Activated CD8-positive, alpha-beta memory T cell treated with anti-CD3 and anti-CD28 coated beads for 36 hours (primary cell): ENCODE results near the gene FAM161B. TPM values are rescaled to one million over a fixed set of nuclear protein-coding genes. Genes with fewer than 3 reads are reported as not detected.
"Not testable (repeated sequence)": the region's sequence is repeated elsewhere in the genome, so short reads cannot be mapped to it uniquely, and the experiment has no call there.

Experiments
- CTCF ChIA-PET: fragments of 350-600 bp; sonication (Branson Sonifier 250); formaldehyde crosslinking; loops from one replicate; lab custom pipeline; 2021; ENCODE audit warnings: antibody characterized with exemption; lab: Charles Lee
- POLR2A ChIA-PET: fragments of 350-600 bp; sonication (Branson Sonifier 250); formaldehyde crosslinking; loops from one replicate; lab custom pipeline; 2021; ENCODE audit warnings: antibody characterized with exemption; lab: Charles Lee
- total RNA-seq, 2 experiments: library from RNA; stranded (reverse); gene quantifications; one replicate each; pipeline ENCODE4 v1.2.3, GENCODE V29; 2021

The FAM161B gene
- total RNA-seq, 2 experiments from 2014 or later: 1.2 to 1.4 TPM

DNA sequence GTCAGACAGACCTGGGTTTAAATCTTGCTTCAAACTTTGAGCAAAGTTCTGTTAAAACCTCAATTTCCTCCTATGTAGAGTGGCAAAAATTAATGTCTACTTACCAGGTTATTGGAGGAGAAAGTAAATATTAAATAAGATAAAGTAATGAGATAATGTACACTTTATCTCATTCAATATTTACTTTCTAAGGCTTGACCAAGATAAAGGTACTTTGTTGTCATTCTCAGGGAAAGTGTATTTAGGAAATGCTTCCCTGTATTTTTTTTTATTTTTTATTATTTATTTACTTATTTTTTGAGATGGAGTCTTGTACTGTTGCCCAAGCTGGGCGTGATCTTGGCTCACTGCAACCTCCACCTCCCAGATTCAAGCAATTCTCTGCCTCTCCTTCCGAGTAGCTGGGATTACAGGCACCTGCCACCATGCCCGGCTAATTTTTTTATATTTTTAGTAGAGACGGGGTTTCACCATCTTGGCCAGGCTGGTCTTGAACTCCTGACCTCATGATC, 4.7 kb downstream of the FAM161B start:
- ChIA-PET POLR2A (interaction anchor here (0.7 to 1.1 kb wide), 2 partner anchors 15 to 17 kb away, joined by 3 read pairs; no protein-coding TSS in a partner anchor), CTCF (no interaction called here)

DNA sequence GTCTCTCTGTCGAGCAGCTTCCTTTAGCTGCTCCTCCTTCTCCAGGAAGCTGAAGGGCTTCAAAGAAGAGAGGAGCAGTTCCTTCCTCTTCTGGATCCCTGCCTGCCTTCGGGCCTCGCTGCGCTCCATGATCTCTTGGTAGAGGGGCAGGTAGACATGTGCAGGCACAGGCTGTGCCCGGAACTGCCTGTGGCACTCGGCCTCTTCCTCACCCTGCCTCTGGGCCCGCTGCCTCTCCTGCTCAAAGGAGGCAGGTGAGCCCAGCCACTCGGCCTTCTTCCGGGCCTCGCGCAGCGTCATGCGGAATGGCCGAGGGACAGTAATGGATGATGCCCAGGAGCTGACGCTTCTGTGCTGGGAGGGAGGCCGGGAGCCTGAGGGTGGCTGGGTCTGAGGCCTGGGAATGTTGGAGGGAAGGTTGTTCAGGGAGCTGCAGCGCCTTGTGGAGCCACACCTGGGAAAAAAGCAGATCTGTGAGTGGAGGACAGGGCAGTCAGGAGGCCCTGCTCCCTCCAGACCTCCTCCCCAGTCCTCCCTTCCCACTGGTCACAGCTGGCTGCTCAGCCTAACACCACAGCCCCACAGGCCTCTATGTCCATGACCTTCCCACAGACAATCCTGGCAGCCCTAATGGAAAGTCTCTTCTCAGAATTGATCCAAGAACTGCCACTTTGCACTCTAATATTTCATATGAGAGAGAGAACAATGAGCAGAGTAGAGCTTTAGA, 5.3 kb downstream of the FAM161B start:
- POLR2A ChIA-PET: interaction anchor here (1.1 kb wide), 1 partner anchor 17 kb away, joined by 3 read pairs; no protein-coding TSS in a partner anchor
- CTCF ChIA-PET: no interaction called here

DNA sequence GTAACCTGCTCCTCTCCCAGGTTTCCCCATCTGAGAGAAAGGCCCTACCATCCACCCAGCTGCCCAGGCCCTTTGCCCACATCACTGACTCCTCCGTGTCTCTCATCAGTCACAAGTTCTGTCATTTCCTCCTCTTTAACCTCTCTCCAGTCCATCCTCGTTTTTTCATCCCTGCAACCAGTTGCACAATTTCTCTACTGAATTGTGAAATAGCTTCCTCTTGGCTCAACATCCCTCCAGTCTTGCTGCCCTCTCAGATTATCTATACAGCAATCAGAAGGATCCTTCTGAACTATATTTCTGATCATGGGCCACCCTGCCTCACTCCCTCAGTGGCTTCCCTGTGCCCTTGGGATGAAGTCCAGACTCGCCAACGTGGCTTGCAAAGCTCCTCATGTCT, 6.8 kb downstream of the FAM161B start:
- CTCF ChIA-PET: no interaction called here
- POLR2A ChIA-PET: no interaction called here

DNA sequence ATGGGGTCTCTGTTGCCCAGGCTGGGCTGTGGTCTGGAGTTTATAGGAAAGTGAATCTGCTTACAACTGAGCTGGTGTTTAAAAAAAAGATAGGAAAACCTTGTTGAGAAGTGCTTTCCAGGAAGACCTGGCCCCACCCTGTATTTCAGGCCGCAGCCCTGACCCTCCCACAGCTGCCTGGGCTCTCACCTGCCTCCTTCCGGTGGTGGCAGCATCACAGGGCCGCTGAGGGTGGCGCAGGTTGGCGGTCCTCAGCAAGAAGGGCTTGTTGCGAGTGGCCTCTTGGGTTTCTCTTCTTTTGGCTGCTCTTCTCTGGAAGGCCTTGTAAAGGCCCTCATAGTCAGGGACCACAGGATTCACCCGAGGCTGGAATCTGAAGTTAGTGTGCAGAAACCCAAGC, 7.7 kb downstream of the FAM161B start:
- POLR2A ChIA-PET: no interaction called here
- CTCF ChIA-PET: no interaction called here

DNA sequence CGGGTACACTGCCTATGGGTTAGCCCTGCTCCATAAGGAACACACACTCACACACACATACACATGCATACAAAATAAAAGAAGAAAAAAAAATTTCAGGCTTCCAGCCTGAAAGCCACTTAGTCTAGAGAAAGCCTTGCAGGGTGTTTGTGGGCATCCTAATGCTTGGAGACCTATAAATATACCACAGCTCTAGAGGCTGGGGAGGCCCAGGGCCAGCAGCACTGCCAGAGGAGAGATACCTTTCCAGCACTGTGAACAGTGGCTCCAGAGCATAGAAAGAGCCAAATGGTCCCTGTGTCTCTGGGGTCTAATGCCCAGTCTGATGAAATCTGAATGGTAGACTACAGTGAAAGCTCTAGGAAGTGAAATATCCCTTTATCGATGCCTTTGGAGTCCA, 12.9 kb downstream of the FAM161B start:
- ChIA-PET CTCF (no interaction called here), POLR2A (no interaction called here)

DNA sequence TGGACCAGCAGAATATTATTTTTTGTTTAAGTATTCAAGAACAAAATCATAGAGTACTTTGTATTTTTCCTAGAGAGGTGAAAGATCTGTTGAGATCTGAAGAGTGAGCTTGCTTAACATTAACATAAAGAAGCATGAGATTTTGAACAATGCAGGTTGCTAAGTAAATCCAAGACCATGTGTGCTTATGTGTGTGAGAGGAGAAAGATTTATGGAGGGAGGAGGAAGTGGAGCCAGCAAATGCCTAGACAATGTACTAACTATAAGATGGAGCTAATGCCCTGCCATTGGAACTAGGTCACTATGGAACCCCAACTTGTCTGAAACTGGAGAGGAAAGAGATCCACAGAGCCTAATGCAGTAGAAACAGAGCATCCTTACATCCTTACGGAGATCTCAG, 13.3 kb downstream of the FAM161B start:
- CTCF ChIA-PET: no interaction called here
- POLR2A ChIA-PET: no interaction called here

DNA sequence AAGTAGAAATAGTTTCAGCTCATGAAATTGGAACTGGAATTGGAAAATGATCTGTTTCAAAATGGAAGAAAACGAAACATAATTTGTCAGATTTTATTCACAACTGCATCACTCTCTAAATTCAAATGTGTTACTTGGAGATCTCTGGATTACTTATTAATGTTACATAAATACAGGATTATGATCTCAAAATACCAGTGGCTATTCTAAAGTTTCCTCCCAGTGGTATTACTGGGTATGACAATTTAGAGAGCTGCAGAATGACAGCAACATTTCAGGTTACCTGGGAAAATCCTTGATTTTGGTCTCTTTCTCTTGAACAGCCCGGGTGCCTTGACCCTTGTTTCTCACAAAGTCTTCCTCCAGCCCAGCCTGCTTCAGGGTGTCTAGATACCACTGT, 14.2 kb downstream of the FAM161B start:
- ChIA-PET CTCF (interaction anchor here (0.6 kb wide), 2 partner anchors 84 to 512 kb away, joined by 3 to 4 read pairs; partner anchors contain the start of gene BBOF1), POLR2A (no interaction called here)

DNA sequence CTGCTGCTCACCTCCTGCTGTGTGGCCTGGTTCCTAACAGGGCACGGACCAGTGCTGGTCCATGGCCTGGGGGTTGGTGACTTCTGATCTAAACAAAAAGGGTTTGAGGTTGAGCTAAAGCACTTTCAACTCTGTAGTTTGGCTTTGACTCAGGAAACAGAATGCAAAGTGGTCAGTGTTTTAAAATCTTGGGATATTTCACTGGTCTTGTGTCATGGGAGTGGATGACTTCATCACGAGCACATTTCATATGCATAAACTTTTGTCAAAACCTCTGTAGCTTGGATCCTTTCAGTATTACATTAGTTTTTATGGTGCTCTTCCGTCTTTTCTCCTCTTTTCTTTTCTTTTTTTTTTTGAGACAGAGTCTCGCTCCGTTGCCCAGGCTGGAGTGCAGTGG, 25.6 kb downstream of the FAM161B start:
- POLR2A ChIA-PET: no interaction called here
- CTCF ChIA-PET: no interaction called here

DNA sequence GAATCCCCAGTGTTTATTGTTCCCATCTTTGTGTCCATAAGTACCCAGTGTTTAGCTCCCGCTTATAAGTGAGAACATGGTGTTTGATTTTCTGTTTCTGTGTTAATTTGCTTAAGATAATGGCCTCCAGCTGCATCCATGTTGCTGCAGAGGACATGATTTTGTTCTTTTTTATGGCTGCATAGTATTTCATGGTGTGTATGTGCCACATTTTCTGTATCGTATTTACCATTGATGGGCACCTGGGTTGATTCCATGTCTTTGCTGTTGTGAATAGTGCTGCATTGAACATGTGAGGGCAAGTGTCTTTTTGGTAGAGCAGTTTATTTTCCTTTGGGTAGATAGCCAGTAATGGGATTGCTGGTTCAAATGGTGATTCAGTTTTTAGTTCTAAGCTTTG, 30.4 kb downstream of the FAM161B start:
- CTCF ChIA-PET: interaction anchor here (0.7 kb wide), 1 partner anchor 157 kb away, joined by 4 read pairs; no protein-coding TSS in a partner anchor

DNA sequence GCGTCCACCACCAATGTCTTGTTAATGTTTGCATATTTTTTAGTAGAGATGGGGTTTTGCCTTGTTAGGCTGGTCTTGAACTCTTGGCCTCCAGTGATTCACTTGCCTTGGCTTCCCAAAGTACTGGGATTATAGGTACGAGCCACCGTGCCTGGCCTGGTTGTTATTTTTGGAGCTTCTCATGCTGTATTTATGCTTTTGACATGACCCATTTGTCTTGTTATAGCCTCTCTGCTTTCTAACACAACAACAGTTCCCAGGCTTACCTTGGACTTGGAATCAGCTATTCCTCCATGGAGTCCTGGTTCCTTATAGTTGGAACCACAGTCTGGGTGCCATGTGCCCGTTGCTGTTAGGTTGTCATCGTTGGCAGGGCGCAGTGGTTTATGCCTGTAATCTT, 33.6 kb downstream of the FAM161B start:
- ChIA-PET POLR2A (interaction anchor here (0.5 kb wide), 1 partner anchor 36 kb away, joined by 4 read pairs; no protein-coding TSS in a partner anchor), CTCF (no interaction called here)

More for the DNA sequence above, 30.4 kb downstream of the FAM161B start:
- POLR2A ChIA-PET: interaction anchor here (0.7 kb wide), 1 partner anchor 13 kb away, joined by 3 read pairs; no protein-coding TSS in a partner anchor

DNA sequence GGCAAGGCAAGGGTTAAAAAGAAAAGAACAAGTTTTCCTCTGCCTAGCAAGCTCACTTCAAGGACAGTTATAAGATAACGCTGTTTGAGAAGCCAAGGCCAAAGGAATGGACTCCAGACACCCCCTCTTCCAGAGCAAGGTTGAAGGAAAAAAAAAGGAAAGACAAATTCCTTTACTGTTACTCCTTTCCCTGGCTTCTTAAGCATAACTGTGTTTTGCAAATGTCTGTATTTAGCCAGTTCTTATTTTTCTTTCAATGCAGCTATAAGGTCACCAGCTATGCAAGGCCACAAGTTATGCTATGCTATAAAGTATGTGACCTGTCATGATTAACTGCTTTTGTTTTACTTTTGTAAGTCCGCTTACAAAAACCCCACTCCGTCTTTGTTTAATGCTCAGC, 36.6 kb downstream of the FAM161B start:
- CTCF ChIA-PET: interaction anchor here (0.6 kb wide), 1 partner anchor 15 kb away, joined by 3 read pairs; no protein-coding TSS in a partner anchor
- POLR2A ChIA-PET: no interaction called here

DNA sequence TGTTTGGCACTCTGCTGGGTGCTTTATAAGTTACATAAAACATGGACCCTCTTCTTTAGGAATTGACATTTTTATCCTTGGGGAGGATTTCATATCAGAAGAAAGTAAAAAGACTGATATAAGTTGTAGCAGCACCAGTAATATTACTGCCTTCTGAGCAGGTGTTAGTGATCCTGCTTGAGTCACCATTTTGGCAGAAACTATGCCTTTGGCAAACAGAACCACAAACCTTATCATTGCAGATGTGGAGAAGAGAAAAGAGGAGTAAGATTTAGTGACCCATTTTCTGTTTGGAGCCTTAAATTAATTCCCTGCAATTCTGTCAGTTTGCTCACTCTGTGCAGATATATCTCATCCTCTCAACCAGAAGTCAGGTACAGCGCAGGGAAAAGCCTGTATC, 40.2 kb downstream of the FAM161B start:
- CTCF ChIA-PET: no interaction called here

DNA sequence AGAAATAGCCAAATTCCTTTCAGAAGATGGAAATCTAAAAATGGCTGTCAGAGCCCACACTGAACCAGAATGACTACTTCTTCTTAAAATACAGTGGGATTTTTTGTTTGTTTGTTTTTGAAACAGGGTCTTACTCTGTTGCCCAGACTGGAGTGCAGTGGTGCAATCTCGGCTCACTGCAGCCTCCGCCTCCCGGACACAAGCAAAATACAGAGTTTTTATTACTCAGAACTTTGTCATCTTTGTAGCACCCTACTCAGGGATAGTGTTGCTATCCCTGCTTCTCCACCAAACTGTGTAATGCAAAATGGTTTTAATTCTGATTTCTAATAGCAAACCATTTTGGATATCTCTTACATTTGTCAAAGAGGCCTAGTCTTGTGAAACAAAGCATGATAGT, 46.9 kb downstream of the FAM161B start:
- POLR2A ChIA-PET: no interaction called here
- CTCF ChIA-PET: no interaction called here

More for the DNA sequence above, 40.2 kb downstream of the FAM161B start:
- POLR2A ChIA-PET: no interaction called here

DNA sequence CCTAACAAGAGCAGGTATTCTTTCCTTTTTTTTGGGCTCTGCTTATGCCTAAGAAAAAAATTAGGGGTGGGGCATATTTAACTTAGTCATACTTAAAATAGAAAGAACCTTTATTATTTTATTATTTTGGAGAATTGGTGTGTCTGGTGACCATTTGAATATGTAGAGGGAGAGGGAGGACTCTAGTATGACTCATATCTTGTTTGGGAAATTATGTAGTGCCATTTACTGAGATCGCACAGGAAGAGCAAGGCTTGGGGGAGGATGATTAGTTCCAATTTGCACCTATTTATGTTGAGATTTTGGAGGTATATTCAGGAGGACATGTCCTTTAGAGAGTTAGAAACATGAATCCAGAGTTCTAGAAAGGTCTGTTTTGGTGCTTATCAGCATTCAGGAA, 53.4 kb downstream of the FAM161B start:
- ChIA-PET POLR2A (interaction anchor here (1.8 kb wide), 1 partner anchor 10 kb away, joined by 7 read pairs; the partner anchor contains the start of gene ZNF410), CTCF (no interaction called here)

DNA sequence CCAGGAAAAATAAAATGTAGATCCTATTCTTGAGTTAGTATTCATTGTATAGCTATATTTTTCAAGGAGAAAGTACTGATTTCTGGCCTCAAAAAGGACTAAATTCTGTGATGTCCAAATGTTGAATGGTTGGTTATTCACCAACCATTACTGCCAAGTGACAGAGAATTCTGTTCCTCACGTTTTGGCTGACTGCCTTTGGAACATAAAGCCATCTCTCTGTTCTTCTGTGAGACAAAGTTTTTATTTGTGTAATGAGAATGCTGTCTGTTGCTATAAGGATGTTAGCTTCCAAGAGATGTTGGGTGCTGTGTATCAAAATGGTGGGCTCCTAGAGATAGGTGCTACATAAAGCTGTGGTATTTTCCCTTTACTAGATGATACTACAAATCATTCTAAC, 54.0 kb downstream of the FAM161B start:
- ChIA-PET CTCF (no interaction called here), POLR2A (interaction anchor here (1.8 kb wide), 1 partner anchor 10 kb away, joined by 7 read pairs; the partner anchor contains the start of gene ZNF410)

DNA sequence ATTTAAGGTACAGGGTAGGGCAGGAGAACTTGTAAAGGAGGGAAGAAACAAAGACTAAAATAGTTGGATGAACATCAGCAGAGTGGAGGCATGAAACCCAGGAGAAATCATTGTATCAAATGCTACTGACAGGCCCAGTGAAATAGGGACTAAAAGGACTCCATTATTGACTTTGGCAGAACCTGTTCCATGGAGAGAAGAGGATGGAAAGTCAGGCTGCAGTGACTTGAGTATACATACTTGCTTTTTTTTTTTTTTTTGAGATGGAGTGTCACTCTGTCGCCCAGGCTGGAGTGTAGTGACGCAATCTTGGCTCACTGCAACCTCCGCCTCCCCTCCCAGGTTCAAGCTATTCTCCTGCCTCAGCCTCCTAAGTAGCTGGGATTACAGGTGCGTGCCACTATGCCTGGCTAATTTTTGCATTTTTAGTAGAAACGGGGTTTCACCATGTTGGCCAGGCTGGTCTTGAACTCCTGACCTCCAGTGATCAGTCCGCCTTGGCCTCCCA, 55.7 kb downstream of the FAM161B start:
- POLR2A ChIA-PET: not testable (repeated sequence)

DNA sequence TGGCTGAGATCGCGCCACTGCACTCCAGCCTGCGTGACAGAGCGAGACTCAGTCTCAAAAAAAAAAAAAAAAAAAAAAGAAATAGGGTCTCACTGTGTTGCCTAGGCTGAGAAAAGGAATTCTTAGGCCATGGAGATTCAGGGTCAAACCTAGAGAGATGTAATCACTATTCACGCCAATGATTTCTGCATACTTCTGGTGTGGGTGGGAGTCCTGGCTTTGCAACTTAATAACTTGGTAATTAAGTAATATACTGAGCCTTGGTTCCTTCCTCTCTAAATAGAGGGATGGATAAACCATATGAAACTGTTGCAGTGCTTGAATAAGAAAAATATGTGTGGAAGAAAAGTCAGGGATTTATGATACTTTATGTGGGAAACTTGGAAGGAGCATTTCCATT, 60.5 kb downstream of the FAM161B start:
- ChIA-PET CTCF (no interaction called here), POLR2A (interaction anchor here (0.6 kb wide), 1 partner anchor 876 kb away, joined by 3 read pairs; no protein-coding TSS in a partner anchor)

More for the DNA sequence above, 55.7 kb downstream of the FAM161B start:
- CTCF ChIA-PET: interaction anchor here (0.6 kb wide), 1 partner anchor 323 kb away, joined by 3 read pairs; no protein-coding TSS in a partner anchor

DNA sequence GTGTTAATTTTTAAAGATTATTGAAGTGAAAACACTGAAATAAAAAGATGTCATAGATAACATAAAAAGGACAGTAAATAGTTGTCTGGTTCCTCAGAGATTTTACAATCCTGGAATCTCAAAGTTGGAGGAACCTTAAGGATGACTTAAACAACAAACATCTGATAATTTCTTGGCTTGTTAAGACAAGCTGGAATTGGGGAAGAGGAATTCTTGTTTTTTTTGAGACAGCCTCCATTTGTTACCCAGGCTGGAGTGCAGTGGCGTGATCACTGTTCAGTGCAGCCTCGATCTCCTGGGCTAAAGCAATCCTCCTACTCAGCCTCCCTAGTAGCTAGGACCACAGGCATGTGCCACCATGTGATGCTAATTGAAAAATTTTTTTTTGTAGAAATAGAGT, 60.9 kb downstream of the FAM161B start:
- ChIA-PET CTCF (interaction anchor here (0.6 kb wide), 1 partner anchor 318 kb away, joined by 4 read pairs; no protein-coding TSS in a partner anchor), POLR2A (interaction anchor here (0.6 kb wide), 1 partner anchor 876 kb away, joined by 3 read pairs; no protein-coding TSS in a partner anchor)

DNA sequence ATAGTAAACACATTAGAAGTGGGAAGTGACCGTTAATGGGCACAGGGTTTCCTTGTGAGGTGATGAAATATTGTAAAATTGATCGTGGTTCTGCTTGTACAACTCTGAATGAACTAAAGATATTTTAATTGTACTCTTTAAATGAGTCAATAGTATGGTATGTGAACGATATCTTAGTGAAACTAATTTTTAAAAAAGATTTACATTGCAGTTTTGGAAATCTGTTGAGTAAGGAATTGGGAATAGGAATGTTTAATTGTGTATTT, 61.5 kb downstream of the FAM161B start:
- ChIA-PET POLR2A (no interaction called here), CTCF (interaction anchor here (0.6 to 1.6 kb wide), 2 partner anchors 36 to 317 kb away, joined by 3 to 4 read pairs; partner anchors contain the start of gene PTGR2)
